Hematopoietic multipotent progenitor cell treated with erythropoietin and hydrocortisone succinate and interleukin-3 and kit ligand, for 17 days (in vitro differentiated cells): ENCODE measurements around the gene NCMAP.
"Not testable (repeated sequence)": the region's sequence is repeated elsewhere in the genome, so short reads cannot be mapped to it uniquely, and the experiment has no call there.

Experiments
- DNase-seq: peaks from one replicate; pipeline ENCODE4 v3.0.0-alpha.2; 2015; ENCODE audit warnings: low spot score

NCMAP gene

GRCh38 chr1:24555591-24556413 lies at the start of gene NCMAP:
Gene NCMAP (plus strand): TSS chr1:24556087. CDS start chr1:24595431, 39,344 bp downstream.
- no peak for DNase-seq

- DNase-seq = no peak
Observed at GRCh38 chr1:24506691-24507381, 49.1 kb upstream of the NCMAP start.

GRCh38 chr1:24507405-24507804 lies 48.5 kb upstream of the NCMAP start:
- DNase-seq = no peak

GRCh38 chr1:24508911-24509310 lies 47.0 kb upstream of the NCMAP start:
- no peak for DNase-seq

GRCh38 chr1:24513706-24514105 lies 42.2 kb upstream of the NCMAP start:
- DNase-seq = no peak

GRCh38 chr1:24514946-24515345 lies 40.9 kb upstream of the NCMAP start:
- no peak for DNase-seq

GRCh38 chr1:24515671-24516209 lies 40.1 kb upstream of the NCMAP start:
- DNase-seq = not testable (repeated sequence)

GRCh38 chr1:24516506-24516905 lies 39.4 kb upstream of the NCMAP start:
- no peak for DNase-seq

- DNase-seq = no peak
Observed at GRCh38 chr1:24517898-24518297, 38.0 kb upstream of the NCMAP start.

GRCh38 chr1:24520282-24520681 lies 35.6 kb upstream of the NCMAP start:
- DNase-seq = not testable (repeated sequence)

GRCh38 chr1:24525606-24526005 lies 30.3 kb upstream of the NCMAP start:
- DNase-seq = no peak

- no peak for DNase-seq
Observed at GRCh38 chr1:24526045-24526444, 29.8 kb upstream of the NCMAP start.

- no peak for DNase-seq
Observed at GRCh38 chr1:24526940-24527542, 28.8 kb upstream of the NCMAP start.

- no peak for DNase-seq
Observed at GRCh38 chr1:24528744-24529143, 27.1 kb upstream of the NCMAP start.

GRCh38 chr1:24529292-24529691 lies 26.6 kb upstream of the NCMAP start:
- DNase-seq = not testable (repeated sequence)

- no peak for DNase-seq
Observed at GRCh38 chr1:24535021-24535424, 20.9 kb upstream of the NCMAP start.

GRCh38 chr1:24535778-24536177 lies 20.1 kb upstream of the NCMAP start:
- no peak for DNase-seq

- DNase-seq = no peak
Observed at GRCh38 chr1:24536391-24536840, 19.5 kb upstream of the NCMAP start.

- DNase-seq = no peak
Observed at GRCh38 chr1:24540051-24540905, 15.6 kb upstream of the NCMAP start.

GRCh38 chr1:24540906-24541710 lies 14.8 kb upstream of the NCMAP start:
- no peak for DNase-seq
